Measurements from ENCODE around the gene CDAN1.

Gene CDAN1

DNA sequence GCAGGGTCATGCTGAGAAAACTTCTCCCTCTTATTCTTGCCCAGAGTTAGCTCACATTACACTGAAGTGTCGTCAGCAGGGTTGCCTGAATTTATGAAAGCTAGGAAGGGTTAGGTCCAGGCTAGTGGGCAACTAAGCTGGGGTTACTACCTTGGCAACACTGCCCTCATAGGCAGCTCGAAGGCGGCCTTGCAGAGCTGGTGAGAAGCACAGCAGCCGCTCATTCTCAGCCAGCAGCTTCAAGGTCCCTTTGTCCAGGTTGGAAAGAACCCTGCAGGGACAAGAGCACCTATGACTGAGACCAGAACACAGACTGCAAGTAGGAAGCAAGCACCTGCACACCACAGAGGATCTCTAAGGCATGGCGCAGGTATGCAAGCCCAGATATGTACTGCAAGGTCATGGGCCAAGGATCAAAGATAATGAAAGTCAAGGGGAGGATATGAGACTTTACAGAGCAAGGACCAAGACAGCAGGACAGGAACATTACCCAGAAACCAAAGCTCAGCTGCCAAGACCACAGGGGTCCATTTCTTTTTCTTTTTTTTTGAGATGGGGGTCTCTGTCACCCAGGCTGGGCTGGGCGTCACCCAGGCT, 2.8 kb downstream of the CDAN1 start:
- no peak for DNase-seq

GRCh38 chr15:42733027-42733426, 3.9 kb downstream of the CDAN1 start:
- no peak for DNase-seq

DNA sequence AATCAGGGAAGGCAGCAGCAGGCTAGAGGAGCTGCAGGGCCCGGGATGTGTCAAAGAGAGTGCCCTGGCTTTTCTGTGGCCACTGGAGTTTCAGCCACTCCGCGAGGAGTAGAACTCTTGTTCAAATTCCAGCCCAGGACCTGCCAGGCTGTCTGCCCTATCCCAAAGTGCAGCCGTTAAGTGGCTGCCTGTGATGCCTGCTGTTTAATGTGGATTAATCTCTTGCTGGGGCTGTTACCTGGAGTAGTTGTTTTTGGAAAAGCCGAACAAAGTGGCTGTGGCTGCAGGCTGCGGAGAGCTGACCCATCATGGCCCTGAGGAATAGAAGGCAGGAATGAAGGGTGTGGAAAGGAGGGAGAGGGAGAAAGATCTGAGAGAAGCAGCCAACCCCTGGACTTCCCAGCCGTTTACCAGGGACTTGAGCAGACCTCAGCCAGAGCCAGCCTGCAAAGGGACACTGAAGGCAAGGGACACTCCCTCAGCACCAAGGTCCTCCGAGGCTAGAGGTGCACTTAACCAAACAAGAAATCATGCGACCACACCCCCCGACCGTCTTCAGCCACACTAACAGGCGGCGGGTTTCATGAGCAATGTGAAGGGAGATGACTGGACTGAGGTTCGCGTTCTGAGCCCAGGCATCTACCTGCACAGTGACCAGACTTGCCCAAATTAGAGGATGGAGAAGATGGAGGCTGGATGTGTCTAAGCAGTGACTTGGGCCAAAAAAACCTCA, 4.7 kb downstream of the CDAN1 start:
- no peak for DNase-seq

DNA sequence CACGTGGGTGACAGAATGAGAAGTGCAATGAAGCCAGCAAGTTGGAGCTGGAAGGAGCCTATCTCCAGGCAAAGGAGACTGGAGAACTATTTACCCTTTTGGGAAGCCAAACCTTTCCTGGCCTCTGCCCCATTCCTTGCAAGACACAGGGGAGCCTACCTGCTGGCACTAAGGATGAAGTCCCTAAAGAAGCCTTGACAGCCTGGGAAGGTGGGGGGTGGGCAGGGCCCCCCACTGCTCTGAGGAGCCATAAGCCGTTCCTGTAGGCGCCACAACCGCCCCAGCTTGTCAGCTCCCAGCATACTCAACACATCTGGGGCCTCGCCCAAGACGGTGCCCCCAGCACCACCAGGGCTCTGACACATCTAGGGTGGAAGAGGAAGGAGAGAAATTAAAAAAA, 5.5 kb downstream of the CDAN1 start:
- no peak for DNase-seq

- DNase-seq, result no peak
Measured at GRCh38 chr15:42730536-42730935, 6.4 kb downstream of the CDAN1 start.

- no peak for DNase-seq
Measured at GRCh38 chr15:42730135-42730534, 6.8 kb downstream of the CDAN1 start.

DNA sequence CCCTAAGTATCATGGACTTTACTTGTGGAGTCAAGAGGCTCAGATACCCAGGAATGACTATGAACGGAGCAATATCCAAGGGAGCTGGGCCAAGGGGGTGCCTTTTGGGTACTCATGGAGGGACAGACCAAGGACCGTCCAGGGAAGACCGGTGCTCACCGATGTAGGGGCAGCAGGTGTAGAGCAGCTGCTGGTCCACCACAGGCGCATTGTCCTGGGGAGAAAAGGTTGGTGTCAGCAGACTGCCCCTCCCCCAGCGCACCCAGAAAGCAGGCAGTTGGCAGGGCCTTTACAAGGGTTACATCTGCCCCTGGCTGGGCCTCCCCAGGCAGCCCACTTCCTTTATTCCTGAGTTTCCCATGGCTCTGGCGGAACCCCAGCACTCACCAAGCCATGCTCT, 7.5 kb downstream of the CDAN1 start:
- DNase-seq, result no peak

DNA sequence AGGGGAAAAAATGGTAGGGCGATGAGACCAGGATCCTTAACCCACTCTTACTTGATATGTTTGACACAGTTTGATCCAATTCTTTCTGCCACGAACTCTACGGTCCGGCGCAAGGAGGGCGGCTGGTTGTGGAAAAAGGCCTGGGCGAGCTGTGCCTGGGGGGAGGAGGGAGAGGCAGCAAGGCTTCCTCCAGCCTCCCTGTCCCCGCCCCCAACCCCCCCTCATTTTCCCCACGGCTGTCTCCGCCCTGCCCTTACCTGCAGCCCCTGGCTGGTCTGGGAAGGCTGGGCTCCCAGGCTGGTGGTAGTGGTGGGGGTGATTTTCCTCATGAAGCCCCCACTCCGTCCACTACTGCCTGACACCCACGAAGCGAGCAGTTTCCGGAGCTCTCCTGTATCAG, 8.0 kb downstream of the CDAN1 start:
- no peak for DNase-seq

DNA sequence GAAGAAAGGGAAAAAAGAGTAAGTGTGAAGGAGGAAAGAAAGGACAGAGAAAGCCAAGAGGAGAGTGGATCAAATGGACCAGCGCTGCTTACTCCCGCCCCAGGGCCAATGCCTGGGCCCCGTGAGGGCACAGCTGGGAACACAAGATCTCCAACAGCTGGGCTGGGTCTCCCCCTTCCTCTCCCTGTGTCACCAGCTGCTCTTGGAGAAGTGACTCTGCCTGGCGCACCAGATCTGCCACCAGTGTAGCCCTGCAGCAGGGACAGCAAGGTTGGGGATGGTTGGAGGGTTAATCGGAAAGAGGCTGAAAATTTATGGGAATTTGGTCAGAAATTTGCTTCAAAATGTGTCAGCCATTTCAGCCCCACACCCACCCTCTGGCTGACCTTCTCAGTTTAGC, 8.4 kb downstream of the CDAN1 start:
- no peak for DNase-seq

DNA sequence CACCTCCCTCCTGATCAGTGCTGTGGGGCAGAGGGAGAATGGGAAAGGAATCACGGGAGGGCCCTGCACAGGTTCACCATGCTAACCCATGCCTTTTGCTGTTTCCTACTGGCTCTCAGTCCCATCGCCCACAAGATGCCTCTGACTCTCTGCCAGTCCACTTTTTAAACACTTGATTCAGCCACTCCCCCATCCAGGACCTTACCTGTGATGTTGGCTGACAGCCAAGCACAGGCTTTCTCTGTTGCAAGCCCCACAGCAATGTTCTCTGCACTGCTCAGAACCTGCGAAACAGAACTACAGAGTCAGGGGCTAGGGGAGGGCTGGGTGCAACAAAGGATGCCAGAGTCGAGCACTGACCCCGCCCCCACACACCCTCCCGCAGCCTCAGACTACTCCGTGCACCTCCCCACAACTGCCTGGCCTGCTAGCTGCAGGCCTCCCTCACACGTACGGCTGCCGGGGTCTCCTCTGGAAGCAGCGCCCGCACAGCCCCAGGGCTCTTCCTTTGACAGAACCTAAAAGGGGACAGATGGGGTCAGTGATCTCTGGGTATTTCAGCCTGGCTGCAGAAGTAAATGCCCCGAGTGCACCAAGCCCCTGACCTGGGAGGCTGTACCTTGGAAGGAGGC, 9.1 kb downstream of the CDAN1 start:
- DNase-seq, result no peak

DNA sequence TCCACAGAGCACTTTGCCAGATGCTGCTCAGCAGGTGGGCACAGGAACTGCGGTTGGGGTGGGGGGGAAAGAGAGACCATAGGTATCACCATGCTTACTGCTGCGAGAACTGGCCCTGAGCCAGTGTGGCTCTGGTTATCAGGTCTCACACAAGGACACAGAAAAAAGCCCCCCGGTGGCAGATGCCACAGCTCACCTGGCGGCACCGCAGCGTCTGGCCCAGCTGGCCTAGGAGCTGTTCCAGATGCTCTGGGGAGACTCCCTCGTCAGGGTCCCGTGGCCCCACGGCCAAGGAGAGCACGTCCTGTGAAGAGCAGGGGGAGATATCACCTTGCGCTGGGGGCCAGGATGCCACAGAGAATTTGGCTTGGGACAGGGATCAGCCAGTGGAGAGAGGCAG, 10.8 kb downstream of the CDAN1 start:
- DNase-seq, result no peak

- DNase-seq, result no peak
Measured at GRCh38 chr15:42725331-42725903, 11.5 kb downstream of the CDAN1 start.

- DNase-seq, result no peak
Measured at GRCh38 chr15:42724276-42724675, 12.7 kb downstream of the CDAN1 start.

- DNase-seq, result no peak
Measured at GRCh38 chr15:42723068-42723467, 13.9 kb downstream of the CDAN1 start.

GRCh38 chr15:42721916-42722315, 15.0 kb downstream of the CDAN1 start:
- DNase-seq, result no peak

GRCh38 chr15:42721016-42721415, 15.9 kb downstream of the CDAN1 start:
- no peak for DNase-seq

DNA sequence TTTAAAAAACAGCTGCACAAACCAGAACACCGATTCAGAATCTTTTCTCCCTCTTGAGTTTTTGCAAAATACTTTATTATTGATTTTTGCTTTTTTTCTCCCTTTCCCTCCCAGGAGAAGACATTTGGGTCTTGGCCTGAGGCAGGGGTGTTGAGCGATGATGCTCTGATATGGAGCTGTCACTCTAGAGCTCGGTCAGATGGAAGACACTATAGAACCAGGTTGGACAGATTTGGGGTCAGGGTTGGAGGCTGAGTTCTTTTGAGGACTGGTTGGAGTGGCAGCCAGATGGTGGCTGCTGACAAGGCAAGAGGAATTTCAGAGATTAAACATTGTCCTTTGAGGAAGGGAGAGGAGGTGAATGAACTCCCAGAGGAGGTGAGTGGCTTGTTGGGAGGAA, 16.9 kb downstream of the CDAN1 start:
- DNase-seq, result no peak

DNA sequence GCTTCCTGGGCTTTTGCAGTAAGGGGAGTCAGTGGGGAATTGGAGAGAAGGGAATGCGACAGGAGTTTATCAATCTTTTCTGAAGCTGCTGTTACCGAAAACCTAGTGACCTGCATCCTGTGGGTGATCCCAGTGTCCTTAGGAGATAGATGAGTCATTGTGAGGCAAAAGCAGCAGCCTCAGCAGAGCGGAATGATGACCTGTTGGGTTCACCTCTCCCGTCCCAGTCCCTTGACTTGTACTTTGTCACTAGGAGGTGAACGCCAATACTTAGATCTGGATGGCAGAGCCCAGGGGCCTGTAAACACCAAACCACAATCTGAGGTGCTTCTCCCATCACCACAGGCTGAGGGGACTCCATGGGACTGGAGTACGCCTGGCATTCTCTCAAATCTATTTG, 17.9 kb downstream of the CDAN1 start:
- no peak for DNase-seq

DNA sequence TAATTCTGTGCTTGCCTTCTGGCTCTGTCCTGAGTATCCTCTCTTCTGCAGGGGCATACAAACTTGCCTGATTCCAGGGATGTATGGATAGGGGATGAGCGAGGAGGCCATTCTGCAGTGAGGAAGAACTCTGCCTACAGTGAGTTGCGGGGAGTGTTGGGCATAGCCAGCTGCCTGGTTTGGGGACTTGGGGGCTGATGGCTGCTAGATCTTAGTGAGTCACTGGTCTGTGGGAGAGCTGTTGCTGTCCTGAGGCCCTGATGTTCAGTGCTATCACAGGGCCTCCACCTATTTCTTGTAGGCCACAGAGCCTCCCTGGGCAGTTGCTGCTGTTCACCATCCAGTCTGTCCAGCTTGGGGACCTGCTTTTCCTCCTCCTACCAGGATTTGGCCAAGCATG, 20.3 kb downstream of the CDAN1 start:
- DNase-seq, result no peak

DNA sequence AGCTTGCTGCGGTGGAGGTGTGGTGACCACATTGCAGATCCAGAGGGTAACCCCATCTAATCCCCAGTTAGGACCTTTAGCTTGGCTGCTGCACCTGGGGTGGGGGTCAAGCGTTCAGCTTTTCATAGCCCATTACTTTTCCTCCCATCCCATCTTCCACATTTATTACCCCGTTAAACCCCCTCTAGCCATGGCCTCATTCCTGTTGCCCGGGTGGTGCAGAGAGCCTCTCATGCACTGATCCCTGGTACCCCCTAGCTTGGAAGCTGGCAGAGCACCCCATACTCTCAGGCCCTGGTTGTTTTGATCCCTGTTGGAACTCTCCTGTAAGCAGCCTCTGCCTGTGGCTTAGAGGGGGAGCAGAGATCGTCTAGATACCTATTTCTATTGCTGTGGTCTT, 20.8 kb downstream of the CDAN1 start:
- DNase-seq, result no peak

DNA sequence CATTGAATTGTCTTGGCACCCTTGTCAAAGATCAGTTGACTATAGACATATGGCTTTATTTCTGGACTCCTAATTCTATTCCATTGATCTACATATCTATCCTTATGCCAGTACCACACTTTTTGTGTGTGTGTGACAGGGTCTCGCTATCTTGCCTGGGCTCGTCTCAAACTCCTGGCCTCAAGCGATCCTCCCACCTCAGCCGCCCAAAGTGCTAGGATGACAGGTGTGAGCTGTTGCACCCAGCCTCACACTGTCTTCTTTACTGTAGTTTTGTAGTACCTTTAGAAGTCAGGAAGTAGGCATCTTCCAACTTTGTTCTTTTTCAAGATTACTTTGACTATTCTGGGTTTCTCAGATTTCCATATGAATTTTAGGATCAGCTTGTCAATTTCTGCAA, 24.3 kb downstream of the CDAN1 start:
- DNase-seq, result no peak

GRCh38 chr15:42711746-42712145, 25.2 kb downstream of the CDAN1 start:
- DNase-seq, result no peak

DNA sequence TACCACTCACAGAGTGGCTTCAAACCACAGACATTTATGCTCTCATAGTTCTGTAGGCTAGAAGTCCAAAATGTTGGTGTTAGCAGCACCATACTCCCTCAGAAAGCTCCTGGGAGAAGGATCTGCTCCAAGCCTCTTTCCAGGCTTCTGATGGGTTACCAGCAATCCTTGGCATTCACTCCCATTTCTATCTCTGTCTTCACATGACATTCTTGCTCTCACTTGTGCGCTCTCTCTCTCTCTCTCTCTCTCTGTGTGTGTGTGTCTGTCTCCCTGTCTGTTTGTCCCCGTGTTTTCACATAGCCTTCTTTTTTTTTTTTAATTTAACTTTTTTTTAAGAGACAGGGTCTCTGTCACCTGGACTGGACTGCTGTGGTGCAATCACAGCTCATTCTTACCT, 26.3 kb downstream of the CDAN1 start:
- no peak for DNase-seq

- no peak for DNase-seq
Measured at GRCh38 chr15:42707873-42708544, 28.9 kb downstream of the CDAN1 start.

Data from DMS153 (cell line).